Adrenal gland (tissue), 5 donors: ENCODE measurements around the gene KPNA1.

Experiments
- POLR2A ChIP-seq, 2 donors: fragments of 450-650 bp; IDR thresholded peaks; one replicate each; pipeline ENCODE4 v1.6.1; 2017; ENCODE audit warnings: antibody characterized with exemption in 2 of 2, mild to moderate bottlenecking in 2 of 2, moderate library complexity in 1 of 2
- TF ChIP-seq, protein P1 (sequence below), 6 experiments: fragments of 450-650 bp in 4 of 6; fragments of 200-600 bp in 2 of 6; sonication (generic) in 1 of 6; IDR thresholded peaks; 1 replicate in 5 of 6; 2 replicates in 1 of 6; pipeline versions ENCODE4 v1.5.1 to v1.8.0; 2016 to 2021; ENCODE audit warnings: antibody characterized with exemption in 6 of 6, mild to moderate bottlenecking in 2 of 6, moderate library complexity in 1 of 6
- donor health status: DM: no; HTN: no; CAD: no.

- TF ChIP-seq, protein P1, sequence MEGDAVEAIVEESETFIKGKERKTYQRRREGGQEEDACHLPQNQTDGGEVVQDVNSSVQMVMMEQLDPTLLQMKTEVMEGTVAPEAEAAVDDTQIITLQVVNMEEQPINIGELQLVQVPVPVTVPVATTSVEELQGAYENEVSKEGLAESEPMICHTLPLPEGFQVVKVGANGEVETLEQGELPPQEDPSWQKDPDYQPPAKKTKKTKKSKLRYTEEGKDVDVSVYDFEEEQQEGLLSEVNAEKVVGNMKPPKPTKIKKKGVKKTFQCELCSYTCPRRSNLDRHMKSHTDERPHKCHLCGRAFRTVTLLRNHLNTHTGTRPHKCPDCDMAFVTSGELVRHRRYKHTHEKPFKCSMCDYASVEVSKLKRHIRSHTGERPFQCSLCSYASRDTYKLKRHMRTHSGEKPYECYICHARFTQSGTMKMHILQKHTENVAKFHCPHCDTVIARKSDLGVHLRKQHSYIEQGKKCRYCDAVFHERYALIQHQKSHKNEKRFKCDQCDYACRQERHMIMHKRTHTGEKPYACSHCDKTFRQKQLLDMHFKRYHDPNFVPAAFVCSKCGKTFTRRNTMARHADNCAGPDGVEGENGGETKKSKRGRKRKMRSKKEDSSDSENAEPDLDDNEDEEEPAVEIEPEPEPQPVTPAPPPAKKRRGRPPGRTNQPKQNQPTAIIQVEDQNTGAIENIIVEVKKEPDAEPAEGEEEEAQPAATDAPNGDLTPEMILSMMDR (IDR thresholded peaks at IDR 0.05) = no peak
- no peak for TF ChIP-seq POLR2A (IDR thresholded peaks at IDR 0.05)
Observed at GRCh38 chr3:122466701-122467240, 48.0 kb downstream of the KPNA1 start.
